Activated T-cell treated with anti-CD3 and anti-CD28 coated beads, Interleukin-2, amount 50 U/mL, for 24 hours (primary cell): ENCODE measurements around the gene APOC4.

ENCODE experiments used
- DNase-seq: peaks from one replicate; pipeline ENCODE4 v3.0.0-alpha.2; 2020
- H3K27ac Mint-ChIP-seq: 2 replicates; pipeline ENCODE4 v1.8.0; 2020; ENCODE audit warnings: mild to moderate bottlenecking, mixed read lengths
- H3K27me3 Mint-ChIP-seq: 2 replicates; pipeline ENCODE4 v1.8.0; 2020; ENCODE audit warnings: mixed read lengths
- H3K36me3 Mint-ChIP-seq: 2 replicates; pipeline ENCODE4 v1.8.0; 2020; ENCODE audit warnings: low read depth, mixed read lengths
- H3K4me1 Mint-ChIP-seq: 2 replicates; pipeline ENCODE4 v1.8.0; 2020; ENCODE audit warnings: low read depth, mixed read lengths
- H3K4me3 Mint-ChIP-seq: 2 replicates; pipeline ENCODE4 v1.8.0; 2020; ENCODE audit warnings: mild to moderate bottlenecking, moderate library complexity, mixed read lengths
- H3K9me3 Mint-ChIP-seq: 2 replicates; pipeline ENCODE4 v1.8.0; 2020; ENCODE audit warnings: mixed read lengths

APOC4 gene

GRCh38 chr19:44988896-44989556 lies 47.0 kb downstream of the APOC4 start:
- peaks cover 86% of the 10 kb centered on the region for H3K36me3 Mint-ChIP-seq

DNA sequence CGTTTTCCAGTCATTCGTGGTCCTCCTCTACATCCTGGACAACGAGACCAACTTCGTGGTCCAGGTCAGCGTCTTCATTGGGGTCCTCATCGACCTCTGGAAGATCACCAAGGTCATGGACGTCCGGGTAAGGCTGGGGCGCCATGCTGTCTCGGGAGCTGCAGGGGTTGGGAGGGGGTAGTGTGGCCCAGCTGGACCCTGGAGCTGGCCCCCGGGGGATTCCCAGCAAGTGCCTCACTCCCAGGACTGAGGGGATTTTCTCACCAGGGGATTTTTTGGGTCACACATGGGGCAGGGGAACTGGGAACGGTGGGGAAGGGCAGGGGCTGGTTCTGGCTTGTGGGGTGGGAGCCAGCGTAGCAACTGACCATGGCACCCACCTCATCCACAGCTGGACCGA lies 48.4 kb downstream of the APOC4 start:
- no peaks in the 10 kb centered on the region for H3K27me3 Mint-ChIP-seq
- DNase-seq: no peak
- peaks cover 78% of the 10 kb centered on the region for H3K36me3 Mint-ChIP-seq
- H3K9me3 Mint-ChIP-seq: no peaks in the 10 kb centered on the region
- H3K4me3 Mint-ChIP-seq: no peak overlapping the region
- no peaks in the 10 kb centered on the region for H3K4me1 Mint-ChIP-seq
- H3K27ac Mint-ChIP-seq: peak overlapping the region; percentile 44

More at GRCh38 chr19:44988896-44989556, 47.0 kb downstream of the APOC4 start:
- Mint-ChIP-seq H3K27ac (peak overlapping the region; percentile 11), H3K4me1 (no peaks in the 10 kb centered on the region), H3K4me3 (no peak overlapping the region), H3K9me3 (no peaks in the 10 kb centered on the region), H3K27me3 (no peaks in the 10 kb centered on the region)
- peak; percentile 75 for DNase-seq

- H3K4me3 Mint-ChIP-seq: no peak overlapping the region
- H3K4me1 Mint-ChIP-seq: no peaks in the 10 kb centered on the region
- no peaks in the 10 kb centered on the region for H3K9me3 Mint-ChIP-seq
- H3K27ac Mint-ChIP-seq: no peak overlapping the region
- no peak for DNase-seq
- H3K36me3 Mint-ChIP-seq: peaks cover 73% of the 10 kb centered on the region
- H3K27me3 Mint-ChIP-seq: no peaks in the 10 kb centered on the region
Measured at GRCh38 chr19:44990966-44991365, 48.9 kb downstream of the APOC4 start.

- H3K4me3 Mint-ChIP-seq: no peak overlapping the region
Measured at GRCh38 chr19:44992336-44993163, 50.5 kb downstream of the APOC4 start.

GRCh38 chr19:44993526-44993925 lies 51.5 kb downstream of the APOC4 start:
- no peak for DNase-seq
- Mint-ChIP-seq H3K4me1 (no peaks in the 10 kb centered on the region), H3K27ac (peak overlapping the region; percentile 18), H3K36me3 (peaks cover 52% of the 10 kb centered on the region), H3K9me3 (no peaks in the 10 kb centered on the region), H3K4me3 (no peak overlapping the region), H3K27me3 (no peaks in the 10 kb centered on the region)

More at GRCh38 chr19:44992336-44993163, 50.5 kb downstream of the APOC4 start:
- Mint-ChIP-seq H3K9me3 (no peaks in the 10 kb centered on the region), H3K36me3 (peaks cover 57% of the 10 kb centered on the region), H3K27me3 (no peaks in the 10 kb centered on the region), H3K4me1 (no peaks in the 10 kb centered on the region), H3K27ac (no peak overlapping the region)
- DNase-seq: no peak

DNA sequence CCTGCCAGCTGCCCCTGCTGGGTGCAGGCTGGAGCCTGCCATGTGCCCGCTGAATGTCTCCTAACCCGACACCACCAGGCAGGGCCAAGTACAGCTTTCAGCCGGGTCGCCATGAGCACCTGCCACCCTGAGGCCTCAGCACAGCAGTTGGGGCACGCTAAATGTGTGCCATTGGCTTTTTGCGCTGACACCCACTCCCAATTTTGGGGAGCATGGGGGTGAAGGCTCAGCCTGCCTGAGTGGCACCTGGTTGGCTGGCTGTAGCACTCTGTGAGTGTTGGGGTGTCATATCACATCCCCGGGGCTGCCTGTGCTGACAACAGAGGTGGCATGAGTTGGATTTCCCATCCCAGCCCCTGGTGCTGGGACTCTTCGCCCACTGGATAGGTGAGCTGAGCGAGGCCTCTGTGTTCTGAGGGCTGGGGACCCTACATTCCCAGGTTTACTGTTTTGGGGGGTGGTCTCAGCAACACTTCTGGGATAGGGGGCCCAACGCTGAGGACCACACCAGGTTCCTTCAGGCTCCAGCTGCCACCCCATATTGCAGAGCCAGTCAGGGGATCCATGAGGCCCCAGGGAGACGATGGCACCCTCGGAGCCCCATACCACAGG lies 52.0 kb downstream of the APOC4 start:
- H3K4me1 Mint-ChIP-seq: no peaks in the 10 kb centered on the region
- H3K4me3 Mint-ChIP-seq: no peak overlapping the region
- no peaks in the 10 kb centered on the region for H3K9me3 Mint-ChIP-seq
- H3K27ac Mint-ChIP-seq: no peak overlapping the region
- DNase-seq: no peak
- H3K27me3 Mint-ChIP-seq: no peaks in the 10 kb centered on the region
- H3K36me3 Mint-ChIP-seq: peaks cover 47% of the 10 kb centered on the region
